Panc1 (cell line): Measurements from ENCODE around the gene GATA6. TPM values are rescaled to one million over a fixed set of nuclear protein-coding genes. Genes with fewer than 3 reads are reported as not detected.

Source experiments
- ATAC-seq: fragments of 200-7000 bp; cut with Tn5 transposase; 2 replicates; pipeline ENCODE4 v1.9.1; 2020; ENCODE audit warnings: mild to moderate bottlenecking, moderate library complexity
- BruUV-seq: library from RNA; stranded (reverse); fragments of 400-500 nt; replicated peaks from 2 replicates; lab custom pipeline; 2021; lab: Mats Ljungman, UMichigan
- CTCF ChIA-PET: fragments of 300-600 bp; sonication (Branson Sonifier 250); formaldehyde crosslinking; loops from one replicate; lab custom pipeline; 2022; ENCODE audit warnings: antibody characterized with exemption; lab: Charles Lee
- POLR2A ChIA-PET: fragments of 300-600 bp; sonication (Branson Sonifier 250); formaldehyde crosslinking; loops from one replicate; lab custom pipeline; 2022; ENCODE audit warnings: antibody characterized with exemption; lab: Charles Lee
- DNase-seq: peaks from one replicate; pipeline ENCODE4 v3.0.0-alpha.2; 2010; ENCODE audit warnings: low read depth, low spot score
- H3K27ac ChIP-seq: 2 replicates; pipeline ENCODE4 v1.5.1; 2011; ENCODE audit warnings: mild to moderate bottlenecking, low read length, inconsistent platforms
- H3K27me3 ChIP-seq: fragments of 200-500 bp; sonication (Bioruptor generic); 2 replicates; pipeline ENCODE4 v1.6.0; 2014; ENCODE audit warnings: low read length, inconsistent platforms; ENCODE audit not compliant: control insufficient read depth, insufficient read depth
- H3K36me3 ChIP-seq: fragments of 200-500 bp; sonication (Bioruptor generic); 2 replicates; pipeline ENCODE4 v1.5.1; 2014; ENCODE audit warnings: inconsistent platforms, mild to moderate bottlenecking, low read length, moderate library complexity; ENCODE audit not compliant: control insufficient read depth, insufficient read depth
- H3K4me1 ChIP-seq: 2 replicates; pipeline ENCODE4 v1.5.1; 2011; ENCODE audit warnings: inconsistent platforms, mild to moderate bottlenecking, low read length, moderate library complexity; ENCODE audit not compliant: control insufficient read depth, insufficient read depth
- H3K4me3 ChIP-seq, 2 experiments: 2 replicates each; pipeline ENCODE4 v1.5.1; 2011 to 2012; ENCODE audit warnings: low read depth in 2 of 2, low read length in 2 of 2, mild to moderate bottlenecking in 2 of 2, inconsistent platforms in 1 of 2, moderate library complexity in 1 of 2
- H3K9me3 ChIP-seq: fragments of 200-500 bp; sonication (Bioruptor generic); 2 replicates; pipeline ENCODE4 v1.5.1; 2014; ENCODE audit warnings: low read depth, mild to moderate bottlenecking, inconsistent platforms, low read length, moderate library complexity; ENCODE audit not compliant: control insufficient read depth, insufficient read depth
- CTCF ChIP-seq: fragments of 450-650 bp; IDR thresholded peaks from 2 replicates; pipeline ENCODE4 v1.5.1; 2017; ENCODE audit warnings: mild to moderate bottlenecking
- POLR2AphosphoS5 ChIP-seq: IDR thresholded peaks from 2 replicates; pipeline ENCODE4 v1.6.1; 2012; ENCODE audit warnings: mild to moderate bottlenecking, low read depth, low read length, moderate library complexity
- REST ChIP-seq, 2 experiments: IDR thresholded peaks; 2 replicates each; pipeline ENCODE4 v1.6.1; 2011 to 2012; ENCODE audit warnings: low read depth in 2 of 2, control low read depth in 1 of 2, low read length in 1 of 2, mild to moderate bottlenecking in 1 of 2, moderate library complexity in 1 of 2; ENCODE audit not compliant: insufficient read depth in 1 of 2
- SIN3A ChIP-seq: IDR thresholded peaks from 2 replicates; pipeline ENCODE4 v1.6.1; 2012; ENCODE audit warnings: low read depth, mild to moderate bottlenecking, low read length, moderate library complexity, borderline replicate concordance; ENCODE audit not compliant: insufficient read depth
- TCF7L2 ChIP-seq: IDR thresholded peaks from 2 replicates; pipeline ENCODE4 v1.6.1; 2011; ENCODE audit warnings: mild to moderate bottlenecking, low read depth, low read length, inconsistent platforms
- in situ Hi-C: cut with HindIII; loops from 2 replicates; pipeline ENCODE4 v1.10.0; 2016; ENCODE audit warnings: low sequenced_read_pairs, low pct_unique_long_range_greater_than_20kb
- intact Hi-C: fragments of 100-400 bp; cut with micrococcal nuclease; formaldehyde crosslinking; loops from one replicate; pipeline ENCODE4 v1.10.0; 2022; ENCODE audit not compliant: unreplicated experiment
- total RNA-seq: library from RNA; stranded (reverse); gene quantifications from one replicate; pipeline ENCODE4 v1.2.1, GENCODE V29; 2021; ENCODE audit not compliant: unreplicated experiment

Gene GATA6
- total RNA-seq, 1 experiment from 2014 or later: 0.51 TPM

GRCh38 chr18:22176420-22177326 lies 7.3 kb downstream of the GATA6 start:
- no TSS peak for BruUV-seq
- Histone ChIP-seq H3K4me3 (peak overlapping the region; percentile 22 to 32), H3K27me3 (peaks cover 45% of the 10 kb centered on the region), H3K9me3 (no peaks in the 10 kb centered on the region), H3K27ac (no peak overlapping the region), H3K4me1 (peaks cover 4% of the 10 kb centered on the region; the same call in 1 of the 2 replicates), H3K36me3 (no peaks in the 10 kb centered on the region)
- ChIA-PET POLR2A (no interaction called here), CTCF (no interaction called here)
- TF ChIP-seq CTCF (no peak), SIN3A (no peak), REST (IDR thresholded peaks at IDR 0.05; ENCODE audit: insufficient read depth in 1 of 2, low read depth in 2 of 2, low read length in 1 of 2) (no peak), TCF7L2 (no peak)
- ATAC-seq (peak; percentile 69; the same call in 1 of the 2 replicates), DNase-seq (no peak)
- intact Hi-C loops: loop anchor here (10.0 kb wide), 1 partner anchor 168 kb away; no protein-coding TSS in a partner anchor
- in situ Hi-C loops: no loop called here

- in situ Hi-C loops: no loop called here
- intact Hi-C loops: loop anchor here (10.0 kb wide), 1 partner anchor 167 kb away; no protein-coding TSS in a partner anchor
- peaks cover 4% of the 10 kb centered on the region; the same call in 1 of the 2 replicates for H3K4me1 ChIP-seq
- H3K27me3 ChIP-seq: peaks cover 45% of the 10 kb centered on the region
- no TSS peak for BruUV-seq
- no peaks in the 10 kb centered on the region for H3K9me3 ChIP-seq
- no peak for TF ChIP-seq CTCF
- TF ChIP-seq TCF7L2: no peak
- TF ChIP-seq SIN3A: no peak
- no peak for TF ChIP-seq POLR2AphosphoS5
- TF ChIP-seq REST (IDR thresholded peaks at IDR 0.05; ENCODE audit: insufficient read depth in 1 of 2, low read depth in 2 of 2, low read length in 1 of 2): no peak
- H3K36me3 ChIP-seq: no peaks in the 10 kb centered on the region
- peak overlapping the region in 1 of 2 experiments; percentile 32; a peak in 2 of 4 replicates for H3K4me3 ChIP-seq
- DNase-seq (no peak), ATAC-seq (no peak)
- CTCF ChIA-PET: no interaction called here
- POLR2A ChIA-PET: no interaction called here
- H3K27ac ChIP-seq: no peak overlapping the region
Measured at GRCh38 chr18:22177327-22177871, 8.0 kb downstream of the GATA6 start.
